EH (cell line): ENCODE measurements around the gene AARS2.
"Not testable (repeated sequence)": the region's sequence is repeated elsewhere in the genome, so short reads cannot be mapped to it uniquely, and the experiment has no call there.

Experiments
- DNase-seq: peaks from one replicate; pipeline ENCODE4 v3.0.0-alpha.2; 2015; ENCODE audit warnings: low read depth

Gene AARS2

GRCh38 chr6:44312901-44313788 lies at the start of gene AARS2:
Gene AARS2 (minus strand): TSS chr6:44313347. CDS start chr6:44313323, 24 bp downstream.
- DNase-seq = peak; percentile 86

- no peak for DNase-seq
Measured at GRCh38 chr6:44361947-44362346, 48.8 kb upstream of the AARS2 start.

GRCh38 chr6:44359973-44360372 lies 46.8 kb upstream of the AARS2 start:
- DNase-seq = no peak

GRCh38 chr6:44356487-44356886 lies 43.3 kb upstream of the AARS2 start:
- no peak for DNase-seq

- no peak for DNase-seq
Measured at GRCh38 chr6:44355640-44356039, 42.5 kb upstream of the AARS2 start.

- DNase-seq = no peak
Measured at GRCh38 chr6:44353336-44353735, 40.2 kb upstream of the AARS2 start.

- DNase-seq = no peak
Measured at GRCh38 chr6:44352259-44352658, 39.1 kb upstream of the AARS2 start.

- DNase-seq = not testable (repeated sequence)
Measured at GRCh38 chr6:44350650-44350994, 37.5 kb upstream of the AARS2 start.

GRCh38 chr6:44349904-44350649 lies 36.9 kb upstream of the AARS2 start:
- DNase-seq = no peak

GRCh38 chr6:44346818-44347217 lies 33.7 kb upstream of the AARS2 start:
- not testable (repeated sequence) for DNase-seq

- peak; percentile 3 for DNase-seq
Measured at GRCh38 chr6:44342489-44342888, 29.3 kb upstream of the AARS2 start, which contains the start of gene SPATS1. Gene SPATS1 (plus strand): TSS chr6:44342650. CDS start chr6:44343096, 446 bp downstream.

GRCh38 chr6:44342052-44342451 lies 28.9 kb upstream of the AARS2 start:
- DNase-seq = no peak

GRCh38 chr6:44341095-44341890 lies 28.1 kb upstream of the AARS2 start:
- no peak for DNase-seq

GRCh38 chr6:44339763-44340625 lies 26.8 kb upstream of the AARS2 start:
- DNase-seq = peak; percentile 13

GRCh38 chr6:44339301-44339700 lies 26.2 kb upstream of the AARS2 start:
- DNase-seq = no peak

- DNase-seq = peak; percentile 64
Measured at GRCh38 chr6:44338228-44339122, 25.3 kb upstream of the AARS2 start.

GRCh38 chr6:44335631-44336030 lies 22.5 kb upstream of the AARS2 start:
- no peak for DNase-seq

- no peak for DNase-seq
Measured at GRCh38 chr6:44333942-44334341, 20.8 kb upstream of the AARS2 start.

GRCh38 chr6:44333273-44333919 lies 20.2 kb upstream of the AARS2 start:
- no peak for DNase-seq

GRCh38 chr6:44332585-44332984 lies 19.4 kb upstream of the AARS2 start:
- peak; percentile 28 for DNase-seq
